ENCODE data around the gene TMEM86A.

GRCh38 chr11:18749681-18750319, 51.2 kb downstream of the TMEM86A start:
- TF ChIP-seq FOXM1 (IDR thresholded peaks at IDR 0.05; ENCODE audit: borderline replicate concordance) (no peak), FOXK2 (IDR thresholded peaks at IDR 0.05) (no peak)

Measured in HEK293T (cell line).